DMS153 treated with DMSO at 0.1 percent for 48 hours (cell line): ENCODE data around the gene RAB29.

Source experiments
- DNase-seq: peaks from one replicate; lab custom pipeline; 2025; ENCODE audit not compliant: unreplicated experiment; lab: John Stamatoyannopoulos, UW

The RAB29 gene

DNA sequence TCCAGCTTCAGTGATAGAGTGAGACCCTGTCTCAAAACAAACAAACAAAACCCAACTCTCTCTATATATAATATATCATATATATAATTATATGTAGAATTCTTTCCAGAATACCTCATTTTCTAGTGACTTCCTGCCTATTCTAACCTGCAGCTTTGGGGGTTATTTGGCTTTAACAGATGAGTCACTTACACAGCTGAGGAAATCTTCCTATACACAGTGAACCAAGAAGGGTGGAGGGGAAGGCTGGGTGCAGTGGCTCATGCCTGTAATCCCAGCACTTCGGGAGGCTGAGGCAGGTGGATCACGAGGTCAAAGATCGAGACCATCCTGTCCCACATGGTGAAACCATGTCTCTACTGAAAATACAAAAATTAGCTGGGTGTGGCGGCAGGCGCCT is 9.2 kb downstream of the RAB29 start:
- DNase-seq, result no peak

DNA sequence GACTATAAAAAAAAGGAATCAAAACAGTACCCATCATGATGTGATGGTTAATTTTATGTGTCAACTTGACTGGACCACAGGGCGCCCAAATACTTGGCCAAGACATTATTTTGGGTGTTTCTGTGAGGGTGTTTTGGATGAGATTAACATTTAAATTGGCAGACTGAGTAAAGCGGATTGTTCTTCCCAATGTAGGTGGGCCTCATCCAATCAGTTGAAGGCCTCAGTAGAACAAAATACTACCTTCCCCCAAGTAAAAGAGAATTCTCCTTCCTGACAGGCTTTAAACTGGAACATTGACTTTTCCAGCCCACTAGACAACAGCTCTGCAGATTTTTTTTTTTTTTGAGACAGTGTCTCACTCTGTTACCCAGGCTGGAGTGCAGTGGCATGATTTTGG is 10.7 kb downstream of the RAB29 start:
- no peak for DNase-seq

DNA sequence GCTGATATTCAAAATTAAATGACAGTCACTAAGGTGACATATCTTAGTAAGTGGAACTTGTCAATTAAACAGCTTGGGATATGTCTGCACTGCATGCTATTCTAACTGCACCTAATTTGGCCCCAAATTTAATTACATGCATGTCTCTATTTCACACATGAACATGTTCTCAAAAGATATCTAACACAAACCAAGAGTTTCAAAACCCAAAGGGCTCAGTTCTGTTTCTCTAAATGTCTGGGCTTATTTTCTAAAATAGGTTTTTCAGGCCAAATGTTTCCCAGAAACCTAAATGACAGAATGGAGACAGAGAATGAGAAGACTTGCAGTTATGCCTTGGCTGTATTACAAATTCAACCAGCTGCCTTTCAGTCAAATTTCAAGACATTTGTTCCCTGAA is 11.3 kb downstream of the RAB29 start:
- DNase-seq, result no peak

DNA sequence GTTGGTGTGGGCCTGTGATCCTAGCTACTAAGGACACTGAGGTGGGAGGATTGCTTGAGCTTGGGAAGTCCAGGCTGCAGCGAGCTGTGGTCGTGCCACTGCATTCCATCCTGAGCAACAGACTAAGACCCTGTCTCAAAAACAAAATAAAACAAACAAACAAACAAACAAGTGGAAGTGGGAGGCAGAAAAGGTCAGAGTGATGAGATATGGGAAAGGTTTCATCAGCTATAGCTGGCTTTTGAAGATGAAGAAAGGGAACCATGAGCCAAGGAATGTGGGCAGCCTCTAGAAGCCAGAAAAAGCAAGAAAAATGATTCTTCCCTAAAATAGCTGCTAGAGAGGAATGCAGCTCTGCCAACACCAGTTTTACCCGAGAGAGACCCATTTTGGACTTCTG is 14.7 kb downstream of the RAB29 start:
- no peak for DNase-seq

DNA sequence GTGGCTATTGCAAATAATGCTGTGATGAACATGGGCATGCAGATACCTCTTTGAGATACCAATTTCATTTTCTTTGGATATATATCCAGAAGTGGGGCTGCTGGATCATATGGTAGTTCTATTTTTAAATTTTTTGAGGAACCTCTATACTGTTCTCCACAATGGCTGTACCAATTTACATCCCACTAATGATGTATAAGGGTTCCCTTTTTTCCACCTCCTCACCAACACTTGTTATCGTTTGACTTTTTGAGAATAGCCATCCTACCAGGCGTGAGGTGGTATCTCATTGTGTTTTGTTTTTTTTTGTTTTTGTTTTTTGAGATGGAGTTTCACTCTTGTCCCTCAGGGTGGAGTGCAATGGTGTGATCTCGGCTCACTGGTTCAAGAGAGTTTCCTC is 18.7 kb downstream of the RAB29 start:
- DNase-seq, result no peak

DNA sequence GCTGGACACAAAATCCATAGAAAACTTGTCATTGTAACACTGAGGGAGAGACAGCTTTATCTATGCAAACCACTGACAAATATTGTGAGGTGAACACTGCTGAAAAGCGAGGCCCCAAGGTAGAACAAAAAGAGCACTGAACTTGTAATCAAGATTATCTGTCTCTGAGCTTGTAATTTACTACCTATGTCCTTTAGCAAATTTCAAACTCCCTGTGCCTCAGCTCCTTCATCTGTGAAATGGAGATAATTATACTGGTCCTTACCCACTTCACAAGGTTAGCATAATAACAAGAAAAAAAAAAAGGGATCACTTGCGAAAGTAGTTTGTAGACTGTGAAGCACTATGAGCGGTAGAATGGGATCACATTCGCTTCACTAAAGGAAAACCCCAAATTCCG is 20.4 kb downstream of the RAB29 start:
- no peak for DNase-seq

DNA sequence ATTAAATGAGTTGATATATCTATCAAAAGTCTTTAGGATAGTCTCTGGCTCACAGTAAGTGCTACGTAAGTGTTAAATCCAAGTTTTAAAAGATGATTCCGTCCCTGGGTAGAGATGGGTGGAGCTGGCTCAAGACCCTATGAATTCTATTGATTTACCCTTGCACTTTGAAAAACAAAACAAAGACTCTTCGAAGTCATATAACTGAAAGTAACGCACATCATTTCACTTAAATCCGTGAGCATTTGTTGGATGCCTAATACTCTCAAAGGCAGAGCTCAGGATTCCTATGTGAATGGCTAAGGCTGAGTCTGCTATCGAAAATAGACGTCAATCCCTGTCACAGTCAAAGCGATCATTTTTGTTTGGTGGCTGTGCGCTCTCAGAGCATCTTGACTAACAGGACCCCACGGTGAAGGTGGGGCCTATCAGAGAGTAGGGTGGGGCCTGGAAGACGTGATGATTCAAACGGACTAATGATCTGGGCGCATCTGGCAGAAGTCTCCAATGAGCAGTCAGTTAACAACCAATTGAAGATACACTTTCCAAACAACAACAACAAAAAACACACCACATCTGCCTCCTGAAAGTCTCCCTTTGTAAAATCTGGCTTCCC is 24.1 kb downstream of the RAB29 start:
- no peak for DNase-seq

DNA sequence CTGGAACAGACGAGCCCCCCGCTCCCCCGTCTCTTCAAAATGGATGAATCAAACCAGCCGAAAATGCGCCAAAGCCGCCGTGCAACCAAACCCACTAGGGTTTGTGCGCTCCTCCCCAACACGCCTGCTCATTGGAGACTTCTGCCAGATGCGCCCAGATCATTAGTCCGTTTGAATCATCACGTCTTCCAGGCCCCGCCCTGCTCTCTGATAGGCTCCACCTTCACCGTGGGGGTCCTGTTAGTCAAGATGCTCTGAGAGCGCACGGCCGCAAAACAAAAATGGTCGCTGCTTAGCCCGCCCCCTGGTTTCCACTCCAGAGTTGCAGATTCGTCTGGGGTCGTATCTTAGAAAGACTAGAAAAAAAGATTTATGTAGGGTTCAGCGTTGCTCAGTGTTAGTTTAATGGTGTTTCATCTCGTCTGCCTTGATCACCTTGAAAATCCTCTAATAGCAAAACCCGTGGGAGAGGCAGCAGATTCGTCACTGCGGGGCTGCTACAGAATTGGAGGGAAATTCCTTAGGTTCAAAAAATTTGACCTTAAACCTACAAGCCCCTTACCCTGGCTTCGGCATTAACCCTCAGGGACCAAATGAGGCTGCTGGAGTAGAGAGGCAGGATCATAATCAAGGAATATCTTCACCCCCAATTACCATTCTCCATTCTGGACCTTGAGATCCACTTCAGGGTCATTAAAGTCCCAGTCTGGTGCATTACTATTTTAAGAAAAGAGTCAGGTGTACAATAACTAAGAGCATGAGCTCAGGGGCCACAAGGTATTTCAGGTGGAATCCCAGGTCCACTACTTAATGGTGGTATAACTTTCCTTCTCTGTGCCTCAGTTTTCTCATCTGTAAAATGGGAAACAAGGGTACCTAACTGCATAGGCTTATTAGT is 24.9 kb downstream of the RAB29 start, which contains the start of gene NUCKS1:
Gene NUCKS1, minus strand, starts transcription at position 45 of the 898 bp plus-strand sequence. CDS start 209 bp downstream, outside the sequence.
- peak; percentile 99 for DNase-seq

DNA sequence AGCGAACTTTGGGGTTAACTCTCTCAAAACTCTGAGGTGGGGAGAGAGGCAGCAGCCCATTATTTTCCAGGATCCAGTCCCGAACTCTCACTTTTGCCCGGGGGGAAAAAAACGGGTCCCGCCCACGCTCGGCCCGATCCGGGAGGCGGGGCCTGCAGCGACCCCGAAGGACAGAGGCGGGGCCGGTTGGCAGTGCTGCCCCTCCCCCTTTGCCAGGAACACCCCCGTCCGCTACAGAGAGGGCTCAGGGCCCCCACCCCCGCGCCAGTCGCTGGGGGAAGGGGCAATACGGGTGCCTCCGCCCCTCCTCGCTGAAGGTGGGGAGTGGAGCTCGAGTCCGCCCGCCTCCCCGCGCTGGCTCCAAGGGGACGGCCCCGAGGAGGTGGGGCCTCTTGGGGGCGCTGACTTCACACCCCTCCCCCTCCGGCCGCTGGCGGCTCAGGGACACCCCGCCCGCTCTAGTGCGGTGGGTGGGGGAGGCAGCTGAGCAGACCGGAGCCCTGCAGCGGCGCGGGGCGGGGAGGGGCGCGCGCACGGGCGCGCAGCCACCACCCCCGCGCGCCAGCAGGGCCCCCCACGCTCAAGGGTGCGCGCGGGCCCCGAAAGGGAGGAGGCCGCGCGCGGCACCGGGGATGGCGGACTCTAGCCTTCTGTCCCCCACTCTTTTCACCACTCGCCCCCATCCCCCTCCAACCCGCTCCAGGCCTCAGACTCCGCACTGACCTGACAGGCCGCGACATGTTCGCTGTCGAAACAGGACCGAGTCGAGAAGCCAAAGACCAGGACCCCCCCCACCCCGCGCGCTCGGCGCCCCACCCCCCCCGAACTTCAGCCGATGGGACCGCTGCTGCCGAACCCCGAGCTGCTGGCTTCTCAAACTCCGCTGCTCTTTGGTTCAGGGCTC is 25.8 kb downstream of the RAB29 start:
- DNase-seq, result peak; percentile 92

DNA sequence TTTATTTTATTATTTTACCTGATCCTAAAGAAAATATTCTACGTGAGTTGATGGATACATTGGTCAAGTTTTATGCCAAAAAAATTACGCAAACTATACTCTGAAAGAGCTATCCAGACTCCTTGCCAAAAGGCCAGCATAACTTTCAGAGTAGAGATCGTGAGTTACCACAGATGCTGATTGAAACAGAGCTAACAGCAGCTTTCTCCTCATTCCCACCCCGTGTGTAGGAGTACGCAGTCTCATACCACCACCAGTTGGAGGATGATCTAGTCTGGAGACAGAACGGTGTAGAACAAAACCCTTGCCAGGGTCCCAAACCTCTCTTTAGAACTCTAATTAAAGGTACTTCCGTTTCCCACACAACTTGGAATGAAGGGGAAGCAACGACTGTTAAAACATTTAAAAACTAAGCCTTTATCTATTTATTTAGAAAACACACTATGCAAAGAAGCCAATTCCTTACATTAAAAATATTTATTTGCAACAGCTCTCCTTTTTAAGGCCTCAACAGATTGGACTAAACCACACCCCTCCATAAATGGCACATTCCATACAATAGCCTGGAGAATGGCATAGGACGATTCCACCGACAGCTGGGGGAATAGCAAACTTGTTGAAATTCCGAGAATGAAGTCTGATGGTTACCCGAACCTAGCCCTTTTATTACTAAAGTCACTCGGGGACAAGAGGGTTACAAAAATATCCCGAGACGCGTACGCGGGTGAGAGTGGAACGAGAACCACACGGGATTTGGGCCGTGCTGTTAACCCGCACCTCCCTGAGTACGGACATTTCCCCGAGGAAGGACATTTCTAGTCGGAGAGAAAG is 26.7 kb downstream of the RAB29 start:
- peak; percentile 48 for DNase-seq

DNA sequence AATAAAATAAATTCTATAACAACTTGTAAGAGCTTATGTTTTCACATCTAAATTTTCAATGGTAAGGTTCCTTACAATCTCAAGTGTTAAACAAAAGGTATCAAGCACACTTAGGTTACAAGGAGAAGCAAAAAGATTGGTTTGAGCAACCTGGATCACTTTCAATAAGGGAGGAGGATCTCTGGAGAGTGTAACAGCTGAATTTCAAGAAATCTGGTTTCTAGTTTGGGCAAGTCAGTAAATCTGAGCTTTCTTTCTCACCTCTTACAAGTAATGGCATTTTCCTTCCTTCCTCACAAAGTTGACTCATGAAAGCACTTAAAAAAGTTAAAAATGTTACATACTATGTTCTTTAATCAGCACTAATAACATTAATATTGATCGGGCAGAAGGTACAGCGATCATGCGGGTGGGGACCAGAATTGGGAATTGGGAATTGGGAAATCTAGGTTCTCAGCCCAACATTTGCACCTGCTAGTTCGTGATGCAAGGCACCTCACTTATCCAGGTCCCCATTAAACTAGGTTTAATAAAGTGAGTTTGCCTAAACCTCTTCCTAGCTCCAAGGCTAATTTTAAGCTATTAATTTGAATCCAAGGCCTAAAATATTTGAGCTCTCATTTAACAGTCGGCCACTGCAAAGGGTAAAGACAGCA is 28.4 kb downstream of the RAB29 start:
- no peak for DNase-seq

DNA sequence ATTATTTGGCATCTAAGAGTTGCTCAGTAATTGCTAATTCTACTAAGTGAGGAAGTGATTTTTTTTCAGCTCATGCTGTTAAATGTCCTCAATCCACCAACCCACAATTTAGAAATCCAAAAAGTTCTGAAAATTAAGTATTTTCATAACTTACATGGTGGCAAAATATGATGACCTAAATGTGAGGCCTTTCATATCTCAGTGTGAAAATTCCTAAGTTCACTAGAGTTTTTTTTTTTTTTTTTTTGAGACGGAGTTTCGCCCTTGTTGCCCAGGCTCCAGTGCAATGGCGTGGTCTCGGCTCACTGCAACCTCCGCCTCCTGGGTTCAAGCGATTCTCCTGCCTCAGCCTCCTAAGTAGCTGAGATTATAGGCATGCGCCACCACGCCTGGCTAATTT is 30.9 kb downstream of the RAB29 start:
- no peak for DNase-seq

DNA sequence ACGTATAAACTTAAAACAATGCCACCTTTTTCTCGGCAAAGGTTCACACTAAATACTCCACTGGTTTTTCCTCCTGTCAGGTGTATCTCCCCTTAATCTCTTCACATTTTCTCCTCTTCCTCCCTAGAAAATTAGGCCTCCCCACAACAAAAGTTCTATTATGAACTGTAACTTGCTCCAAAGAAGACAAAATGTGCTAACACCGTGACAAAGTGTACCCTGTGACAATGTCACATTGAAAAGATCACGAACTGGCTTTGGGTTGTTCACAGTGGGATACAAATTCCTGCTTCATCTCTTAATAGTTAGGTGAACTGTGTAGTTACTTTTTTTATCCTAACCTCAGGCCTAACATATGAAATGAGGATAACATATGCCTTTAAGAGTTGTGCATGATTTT is 31.3 kb downstream of the RAB29 start:
- no peak for DNase-seq

DNA sequence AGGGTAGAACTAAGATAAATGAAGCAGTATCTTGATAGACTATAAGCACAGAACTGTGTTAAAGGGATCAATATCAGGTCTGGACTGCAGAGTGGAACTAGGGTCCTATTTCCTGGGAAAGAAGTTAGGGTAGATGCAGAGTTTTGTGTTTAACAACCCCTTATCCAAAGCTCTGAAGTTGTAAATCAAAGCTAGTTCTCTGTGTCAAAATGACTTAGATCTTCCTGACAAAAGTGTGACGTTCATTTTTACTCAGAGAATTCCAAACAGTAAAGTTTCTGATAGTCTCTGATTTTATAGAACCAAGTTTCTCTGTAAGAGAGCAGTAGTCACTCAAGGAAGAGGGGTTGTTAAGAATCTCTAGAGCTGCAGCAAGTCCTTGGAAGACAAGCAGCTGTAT is 33.6 kb downstream of the RAB29 start:
- DNase-seq, result no peak

DNA sequence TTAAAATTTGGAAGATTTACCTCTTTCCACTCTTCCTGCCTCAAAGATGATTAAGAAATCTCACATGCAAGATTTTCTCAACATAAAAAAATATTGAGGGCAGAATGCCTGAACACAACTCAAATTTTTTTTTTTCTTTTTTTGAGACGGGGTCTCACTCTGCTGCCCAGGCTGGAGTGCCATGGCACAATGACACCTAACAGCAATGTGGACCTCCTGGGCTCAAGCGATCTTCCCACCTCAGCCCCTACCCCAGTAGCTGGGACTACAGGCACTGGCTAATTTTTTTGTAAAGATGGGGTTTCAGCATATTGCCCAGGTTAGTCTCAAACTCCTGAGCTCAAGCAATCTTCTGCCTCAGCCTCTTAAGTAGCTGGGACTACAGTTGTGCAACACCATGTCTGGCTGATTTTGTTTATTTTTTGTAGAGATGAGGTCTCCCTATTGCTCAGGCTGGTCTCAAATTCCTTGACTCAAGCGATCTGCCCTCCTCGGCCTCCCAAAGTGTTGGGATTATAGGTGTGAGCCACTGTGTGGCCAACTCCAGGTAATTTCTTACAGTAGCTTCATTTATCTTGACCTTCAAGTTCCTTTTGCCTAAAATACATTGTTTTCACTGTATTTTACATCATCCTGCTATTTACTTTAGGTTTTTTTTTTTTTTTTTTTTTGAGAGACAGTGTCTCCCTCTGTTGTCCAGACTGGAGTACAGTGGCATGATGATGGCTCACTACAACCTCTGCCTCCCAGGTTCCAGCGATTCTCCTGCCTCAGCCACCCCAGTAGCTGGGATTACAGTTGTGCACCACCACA is 35.7 kb downstream of the RAB29 start:
- no peak for DNase-seq

DNA sequence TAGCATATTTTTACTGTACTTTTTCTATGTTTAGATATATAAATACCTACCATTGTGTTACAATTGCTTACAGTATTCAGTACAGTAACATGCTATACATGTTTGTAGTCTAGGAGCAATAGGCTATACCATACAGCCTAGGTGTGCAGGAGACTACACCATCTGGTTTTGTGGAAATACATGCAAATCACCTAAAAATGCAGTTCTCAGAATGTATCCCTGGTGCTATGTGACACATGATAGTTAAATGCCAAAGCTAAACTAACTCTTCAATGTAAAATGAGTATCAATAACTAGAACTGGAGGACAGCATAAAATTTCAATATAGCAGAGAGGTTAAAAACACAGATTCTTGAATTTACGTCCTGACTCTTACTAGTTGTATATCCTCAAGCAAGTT is 40.1 kb downstream of the RAB29 start:
- no peak for DNase-seq

DNA sequence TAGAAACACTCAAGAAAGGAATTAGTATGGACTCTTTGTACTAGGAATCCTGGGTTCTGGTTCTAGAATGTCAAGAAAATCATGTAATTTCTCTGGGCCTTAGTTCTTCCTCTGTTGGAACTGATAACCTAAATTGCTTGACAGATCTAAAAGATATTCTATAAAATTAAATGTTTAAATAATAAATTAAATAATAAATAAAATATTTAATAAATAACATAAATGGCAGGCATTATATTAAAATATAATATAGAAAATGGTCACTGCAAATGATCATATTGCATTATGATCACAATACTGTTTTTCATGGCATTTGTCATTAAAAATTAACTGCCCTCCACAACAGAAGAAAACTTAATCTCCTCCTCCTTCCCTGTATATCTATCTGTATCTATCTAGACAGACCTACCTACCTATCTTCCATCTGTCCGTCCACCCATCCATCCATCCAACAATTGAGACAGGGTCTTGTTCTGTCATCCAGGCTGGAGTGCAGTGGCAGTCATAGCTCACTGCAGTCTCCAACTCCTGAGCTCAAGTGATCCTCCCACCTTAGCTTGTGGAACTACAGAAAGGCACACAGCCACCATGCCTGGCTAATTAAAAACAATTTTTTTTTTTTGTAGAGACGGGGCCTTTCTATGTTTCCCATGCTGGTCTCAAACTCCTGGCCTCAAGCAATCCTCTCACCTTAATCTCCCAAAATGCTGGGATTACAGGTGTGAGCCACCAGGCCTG is 41.7 kb downstream of the RAB29 start:
- DNase-seq, result no peak

DNA sequence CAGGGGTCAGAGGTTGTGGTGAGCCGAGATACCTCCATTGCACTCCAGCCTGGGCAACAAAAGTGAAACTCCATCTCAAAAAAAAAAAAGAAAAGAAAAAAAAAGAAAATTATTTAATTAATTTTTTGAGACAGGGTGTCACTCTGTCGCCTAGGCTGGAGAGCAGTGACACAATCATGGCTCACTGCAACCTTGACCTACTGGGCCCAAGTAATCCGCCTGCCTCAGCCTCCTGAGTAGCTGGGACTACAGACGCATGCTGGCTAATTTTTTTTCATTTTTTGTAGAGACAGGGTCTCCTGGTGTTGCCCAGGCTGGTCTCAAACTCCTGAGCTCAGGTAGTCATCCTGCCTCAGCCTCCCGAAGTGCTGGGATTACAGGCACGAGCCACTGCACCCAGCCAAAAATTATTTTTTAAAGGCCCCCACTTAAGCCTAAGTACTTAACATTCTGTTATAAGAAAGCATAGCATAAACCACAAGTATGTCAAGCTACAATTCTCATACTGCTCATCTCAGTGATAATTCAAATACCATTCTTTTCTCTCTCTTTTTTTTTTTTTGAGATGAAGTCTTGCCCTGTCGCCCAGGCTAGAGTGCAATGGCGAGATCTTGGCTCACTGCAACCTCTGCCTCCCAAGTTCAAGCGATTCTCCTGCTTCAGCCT is 45.2 kb downstream of the RAB29 start:
- no peak for DNase-seq
